HG03439 (cell line): ENCODE results near the gene EME2.

ENCODE experiments used
- ATAC-seq: cut with Tn5 transposase; IDR thresholded peaks from one replicate; pipeline ENCODE4 v1.9.1; 2021; ENCODE audit warnings: mild to moderate bottlenecking, moderate library complexity; ENCODE audit not compliant: unreplicated experiment

Gene EME2

DNA sequence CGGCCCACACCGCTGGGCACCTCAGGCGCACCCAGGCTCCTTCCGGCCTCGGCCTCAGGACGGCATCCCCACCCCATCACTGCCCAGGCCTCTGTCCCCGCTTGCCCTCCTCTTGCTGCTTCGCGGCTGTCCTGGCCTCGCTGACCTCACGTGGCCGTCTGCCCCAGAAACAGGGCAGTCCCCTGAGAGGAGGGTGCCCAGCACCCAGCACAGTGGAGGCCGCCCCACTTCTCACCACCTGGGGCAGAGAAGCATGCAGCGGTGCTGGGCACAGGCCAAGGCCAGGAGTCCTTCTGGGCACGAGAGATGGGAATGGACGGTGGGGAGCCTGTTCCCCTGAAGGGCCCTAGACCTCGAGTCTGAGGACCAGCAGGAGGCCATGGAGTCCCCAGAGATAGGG, 45.1 kb downstream of the EME2 start:
- no peak for ATAC-seq

DNA sequence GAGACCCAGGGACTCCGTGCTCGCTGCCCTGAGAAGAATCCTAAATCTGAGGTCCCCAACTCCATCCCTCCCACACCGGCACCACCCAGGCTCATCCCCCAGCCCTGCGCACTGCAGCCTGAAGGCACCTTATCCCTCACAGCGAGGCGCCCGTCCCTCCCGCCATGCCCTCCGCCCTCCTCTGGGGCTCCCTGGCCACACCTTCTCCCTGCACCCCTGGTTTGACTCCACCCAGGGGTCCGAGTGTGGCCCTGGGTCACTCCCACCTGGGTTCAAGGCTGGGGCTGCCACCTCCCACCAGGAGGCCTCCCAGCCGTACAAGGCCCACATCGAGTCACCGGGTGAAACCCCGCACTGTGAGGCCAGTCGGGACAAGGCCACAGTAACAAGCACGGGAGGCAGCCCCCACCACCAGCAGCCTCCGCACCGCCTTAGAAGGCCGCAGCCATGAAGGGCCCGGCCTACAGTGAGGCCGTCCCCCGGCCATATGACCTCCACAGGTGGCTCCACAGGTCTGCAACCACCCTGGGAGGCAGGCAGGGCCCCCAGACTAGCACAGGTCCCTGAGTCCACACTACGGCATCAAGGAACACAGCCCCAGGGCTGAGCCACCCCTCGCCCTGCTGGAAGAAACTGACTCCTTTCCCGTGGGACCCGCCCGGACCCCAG, 45.7 kb downstream of the EME2 start:
- ATAC-seq: no peak

DNA sequence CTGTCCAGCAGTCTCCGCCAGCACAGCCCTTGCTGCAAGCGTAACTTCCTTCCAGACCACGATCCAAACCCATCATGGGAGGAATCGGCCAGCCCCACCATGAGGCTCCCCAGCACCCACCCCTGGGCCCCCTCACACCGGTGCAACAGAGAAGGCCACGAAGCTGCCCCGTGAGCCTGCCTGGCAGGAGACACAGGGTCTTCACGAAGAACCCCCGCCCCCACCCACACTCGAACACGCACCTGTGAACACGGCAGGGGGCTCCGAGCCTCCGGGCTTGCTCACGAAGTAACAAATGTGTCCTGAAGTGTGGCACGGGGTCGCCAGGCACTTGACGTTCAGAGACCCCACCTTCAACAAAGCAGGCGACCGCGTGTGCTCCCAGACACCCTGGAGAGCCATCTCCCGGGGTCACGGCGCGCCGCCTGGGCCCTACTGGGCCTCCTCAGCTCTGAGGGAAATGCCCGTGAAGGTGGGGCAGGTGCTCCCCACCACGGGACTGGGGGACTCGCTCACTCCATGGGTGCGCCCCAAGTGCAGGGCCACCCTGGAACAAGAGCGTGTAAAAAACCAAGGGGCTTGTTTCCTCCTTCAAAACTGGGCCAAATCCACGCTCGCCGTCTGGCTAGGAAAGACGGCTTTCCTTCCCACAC, 46.4 kb downstream of the EME2 start:
- no peak for ATAC-seq

DNA sequence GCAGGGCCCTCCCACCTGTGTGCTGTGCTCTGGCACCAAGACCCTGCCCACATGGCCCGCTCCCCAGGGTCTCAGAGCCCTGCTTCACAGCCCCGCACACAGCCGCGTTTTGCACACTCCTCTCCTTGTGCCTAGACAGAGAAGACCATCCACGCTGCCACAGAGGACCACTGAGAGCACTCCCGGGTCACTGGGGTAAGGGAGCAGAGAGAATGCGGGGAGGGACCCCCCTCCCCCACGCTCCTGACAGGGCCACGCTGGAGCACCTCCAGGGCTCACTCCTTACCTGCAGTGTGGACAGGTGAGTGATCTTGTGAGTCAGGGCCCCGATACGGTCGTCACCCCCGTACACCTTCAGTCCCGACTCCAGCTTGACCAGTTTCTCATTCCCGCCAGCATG, 47.0 kb downstream of the EME2 start:
- no peak for ATAC-seq

DNA sequence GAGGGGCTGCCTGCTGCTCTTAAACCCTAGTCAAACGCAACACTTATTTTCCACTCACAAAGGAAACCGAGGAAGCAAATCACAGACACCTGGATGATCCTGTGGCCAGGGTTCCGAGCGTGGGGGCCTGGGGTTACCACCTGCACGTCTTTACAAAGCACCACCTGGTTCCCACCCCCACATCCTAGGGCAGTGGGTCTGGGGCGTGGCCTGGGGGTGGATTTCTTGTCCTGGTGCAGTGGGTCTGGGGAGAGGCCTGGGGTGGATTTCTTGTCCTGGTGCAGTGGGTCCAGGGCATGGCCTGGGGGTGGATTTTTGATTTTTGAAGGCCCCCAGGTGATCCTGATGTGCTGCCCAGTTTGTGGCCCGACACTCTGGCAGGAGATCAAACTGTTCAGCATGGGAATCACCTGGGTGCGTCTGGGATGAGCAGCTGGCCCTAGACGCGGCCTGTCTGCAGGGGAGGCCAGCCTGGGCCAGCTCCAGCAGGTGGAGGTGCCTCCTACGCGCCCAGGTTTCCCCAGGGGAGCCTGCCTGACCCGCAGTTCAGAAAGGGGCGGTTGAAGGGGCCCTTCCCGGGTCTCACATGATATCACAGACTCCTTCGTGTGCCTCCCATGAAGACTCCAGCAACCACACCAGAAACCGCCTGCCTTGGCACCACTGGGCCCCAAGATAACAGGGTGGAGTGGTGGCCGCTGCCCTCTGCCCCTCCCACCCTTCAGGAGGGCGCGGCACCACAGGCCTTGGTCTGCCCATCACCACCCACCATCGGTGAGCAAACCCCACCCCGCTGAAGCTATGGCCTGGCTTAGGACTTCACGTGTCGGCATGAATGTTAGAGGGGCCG, 47.7 kb downstream of the EME2 start:
- ATAC-seq: no peak

DNA sequence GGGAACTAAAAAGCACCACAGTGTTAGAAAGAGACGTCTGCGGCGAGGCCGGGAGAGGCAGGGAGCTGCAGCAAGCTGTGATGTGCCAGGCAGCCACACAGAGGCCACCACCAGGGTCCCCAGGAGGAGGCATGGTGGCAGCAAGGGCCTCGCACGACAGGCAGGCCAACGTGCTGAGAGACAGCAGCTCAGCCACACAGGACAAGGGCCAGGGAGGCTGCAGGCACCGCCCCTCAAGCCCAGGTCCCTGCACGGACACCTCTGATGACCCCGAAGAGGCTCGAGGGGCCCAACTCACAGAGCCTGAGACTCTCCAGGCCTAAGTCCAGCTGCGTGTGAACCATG, 48.3 kb downstream of the EME2 start:
- ATAC-seq: no peak

DNA sequence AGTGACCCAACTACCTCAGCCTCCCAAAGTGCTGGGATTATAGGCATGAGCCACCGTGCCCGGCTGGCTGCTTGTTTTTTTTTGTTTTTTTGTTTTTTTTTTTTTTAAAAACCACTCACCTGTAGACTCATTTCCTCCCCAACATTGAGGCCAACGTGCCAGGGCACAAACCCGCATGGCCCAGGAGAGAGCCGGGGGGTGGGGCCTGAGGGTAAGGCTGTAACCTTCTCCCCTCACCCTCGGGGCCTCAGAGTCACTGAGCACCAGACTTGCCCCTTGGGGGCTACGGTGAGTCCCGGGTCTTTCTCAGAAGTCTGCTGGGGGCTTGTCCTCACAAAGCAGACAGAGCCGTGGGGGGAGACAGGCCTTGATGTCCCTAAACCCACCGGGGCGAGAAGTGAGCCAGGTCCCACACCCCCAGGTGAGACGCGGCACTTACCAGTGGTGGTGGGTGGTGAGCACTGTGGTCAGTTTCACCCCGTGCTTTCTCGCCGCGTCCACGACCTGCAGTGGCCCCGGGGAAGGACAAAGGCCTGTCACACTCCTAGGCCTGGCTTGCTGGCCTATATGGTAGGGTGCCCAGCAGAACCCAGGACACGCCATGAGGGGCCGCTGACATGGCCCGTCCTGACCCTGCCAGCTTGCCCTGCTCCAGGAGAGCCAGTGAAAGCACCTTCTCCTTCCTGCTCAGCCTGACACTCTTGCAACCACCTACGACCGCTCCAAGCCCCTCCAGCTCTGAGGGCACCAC, 49.4 kb downstream of the EME2 start:
- ATAC-seq: no peak

DNA sequence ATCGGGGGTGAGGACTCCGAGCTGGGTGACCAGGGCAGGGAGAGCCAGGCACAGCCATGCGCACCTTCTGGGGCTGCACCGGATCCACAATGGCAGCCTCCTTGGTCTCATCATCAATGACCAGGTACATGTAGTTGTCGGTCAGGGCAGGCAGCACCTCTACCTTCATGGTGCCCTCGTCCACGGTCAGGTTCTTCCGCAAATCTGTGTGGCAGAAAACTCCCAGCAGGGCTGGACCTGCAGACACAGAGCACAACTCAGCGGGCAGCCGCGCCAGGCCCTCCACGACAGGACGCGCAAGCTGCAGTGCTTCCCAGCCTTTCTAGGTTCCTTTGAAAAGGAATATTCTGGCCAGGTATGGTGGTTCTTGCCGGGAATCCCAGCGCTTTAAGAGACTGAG, 50.2 kb downstream of the EME2 start:
- no peak for ATAC-seq

DNA sequence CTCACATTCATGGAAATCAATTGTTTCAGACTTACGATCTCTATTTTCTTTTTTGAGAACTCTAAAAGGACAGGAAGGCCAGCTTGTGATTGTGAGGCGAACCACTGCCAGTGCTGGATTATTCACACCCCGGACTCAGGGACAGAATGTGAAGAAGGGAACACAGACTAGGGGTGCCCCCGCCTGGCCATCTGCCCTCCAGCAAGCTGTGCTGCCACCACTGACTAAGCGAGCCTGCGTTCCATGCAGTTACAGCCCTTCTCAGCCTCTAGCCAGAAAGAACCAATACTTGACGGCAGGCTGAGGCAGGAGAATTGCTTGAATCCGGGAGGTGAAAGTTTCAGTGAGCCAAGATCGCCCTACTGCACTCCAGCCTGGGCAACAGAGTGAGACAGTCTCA, 51.2 kb downstream of the EME2 start:
- no peak for ATAC-seq

DNA sequence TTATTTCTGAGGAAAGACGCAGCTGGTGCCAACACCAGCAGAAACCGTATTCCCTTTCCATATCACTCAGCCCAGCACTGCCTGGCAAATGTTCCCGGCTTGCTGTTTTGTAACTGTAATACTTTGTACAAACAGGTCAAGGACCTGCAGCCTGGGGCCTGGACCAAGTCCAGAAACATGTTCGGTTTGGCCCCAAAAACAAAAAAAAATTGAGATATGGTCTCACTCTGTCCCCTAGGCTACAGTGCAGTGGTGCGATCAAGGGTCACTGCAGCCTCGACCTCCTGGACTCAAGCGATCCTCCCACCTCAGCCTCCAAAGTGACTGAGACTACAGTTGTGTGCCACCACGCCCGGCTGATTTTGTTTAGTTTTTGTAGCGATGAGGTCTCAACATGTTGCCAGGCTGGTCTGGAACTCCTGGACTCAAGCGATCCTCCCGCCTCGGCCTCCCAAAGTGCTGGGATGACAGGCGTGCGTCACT, 52.8 kb downstream of the EME2 start:
- ATAC-seq: no peak
